Transverse colon (tissue), 4 donors: ENCODE results near the gene AJUBA.

Experiments used
- EP300 ChIP-seq: sonication (generic); formaldehyde crosslinking; IDR thresholded peaks from one replicate; pipeline ENCODE4 v1.6.1; 2017; ENCODE audit warnings: antibody characterized with exemption, low read depth
- POLR2A ChIP-seq: fragments of 450-650 bp; IDR thresholded peaks from one replicate; pipeline ENCODE4 v1.6.1; 2016; ENCODE audit warnings: antibody characterized with exemption, mild to moderate bottlenecking, moderate library complexity
- POLR2AphosphoS5 ChIP-seq, 3 donors: sonication (generic); formaldehyde crosslinking; IDR thresholded peaks; one replicate each; pipeline ENCODE4 v1.6.1; 2016; ENCODE audit warnings: antibody characterized with exemption in 3 of 3
- TF ChIP-seq, protein P1 (sequence below), 5 experiments: fragments of 200-600 bp in 3 of 5; fragments of 450-650 bp in 2 of 5; sonication (generic) in 3 of 5; IDR thresholded peaks; 1 replicate in 2 of 5; 2 replicates in 3 of 5; pipeline ENCODE4 v1.5.1; 2016 to 2017; ENCODE audit warnings: antibody characterized with exemption in 5 of 5, inconsistent platforms in 3 of 5, mild to moderate bottlenecking in 2 of 5, moderate library complexity in 1 of 5

DNA sequence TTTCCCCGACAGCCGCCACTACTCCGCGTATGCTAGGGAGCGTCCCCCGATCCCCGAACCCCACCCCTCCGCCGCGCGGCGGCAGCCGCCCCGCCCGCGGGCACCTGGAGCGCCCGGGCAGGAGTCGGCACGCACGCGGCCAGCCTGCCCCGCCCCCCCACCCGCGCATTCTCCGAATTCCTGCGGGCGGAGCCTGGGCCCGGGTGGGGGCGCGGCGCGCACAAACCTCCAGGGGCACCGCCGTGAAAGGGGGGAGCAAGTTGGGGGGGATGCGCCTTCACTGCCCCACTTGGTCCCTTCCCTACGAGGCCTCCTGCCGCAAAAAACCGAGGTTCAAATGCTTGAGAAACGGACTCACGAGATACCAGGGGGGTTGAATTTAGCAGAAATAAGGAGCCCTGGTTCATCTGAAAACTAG, 1.7 kb downstream of the AJUBA start:
- TF ChIP-seq, protein P1, sequence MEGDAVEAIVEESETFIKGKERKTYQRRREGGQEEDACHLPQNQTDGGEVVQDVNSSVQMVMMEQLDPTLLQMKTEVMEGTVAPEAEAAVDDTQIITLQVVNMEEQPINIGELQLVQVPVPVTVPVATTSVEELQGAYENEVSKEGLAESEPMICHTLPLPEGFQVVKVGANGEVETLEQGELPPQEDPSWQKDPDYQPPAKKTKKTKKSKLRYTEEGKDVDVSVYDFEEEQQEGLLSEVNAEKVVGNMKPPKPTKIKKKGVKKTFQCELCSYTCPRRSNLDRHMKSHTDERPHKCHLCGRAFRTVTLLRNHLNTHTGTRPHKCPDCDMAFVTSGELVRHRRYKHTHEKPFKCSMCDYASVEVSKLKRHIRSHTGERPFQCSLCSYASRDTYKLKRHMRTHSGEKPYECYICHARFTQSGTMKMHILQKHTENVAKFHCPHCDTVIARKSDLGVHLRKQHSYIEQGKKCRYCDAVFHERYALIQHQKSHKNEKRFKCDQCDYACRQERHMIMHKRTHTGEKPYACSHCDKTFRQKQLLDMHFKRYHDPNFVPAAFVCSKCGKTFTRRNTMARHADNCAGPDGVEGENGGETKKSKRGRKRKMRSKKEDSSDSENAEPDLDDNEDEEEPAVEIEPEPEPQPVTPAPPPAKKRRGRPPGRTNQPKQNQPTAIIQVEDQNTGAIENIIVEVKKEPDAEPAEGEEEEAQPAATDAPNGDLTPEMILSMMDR (IDR thresholded peaks at IDR 0.05), result no peak
- TF ChIP-seq POLR2AphosphoS5 (IDR thresholded peaks at IDR 0.05) (no peak), EP300 (no peak), POLR2A (no peak)
